BLaER1 treated with 17β-estradiol and CSF1 and Interleukin-3, amounts not matched to agents 10 nM and 100 nM (cell line): Measurements from ENCODE around the gene LRRC27.

Source experiments
- H3K27ac ChIP-seq, 11 experiments: shearing (Covaris generic); formaldehyde crosslinking; 2 replicates each; pipeline ENCODE4 v1.8.1; 2022
- H3K27me3 ChIP-seq, 11 experiments: shearing (Covaris generic); formaldehyde crosslinking; 2 replicates each; pipeline ENCODE4 v1.8.1; 2022
- H3K36me3 ChIP-seq, 11 experiments: shearing (Covaris generic); formaldehyde crosslinking; 2 replicates each; pipeline ENCODE4 v1.8.1; 2022
- H3K4me1 ChIP-seq, 10 experiments: shearing (Covaris generic); formaldehyde crosslinking; 2 replicates each; pipeline ENCODE4 v1.8.1; 2022
- H3K4me2 ChIP-seq, 11 experiments: shearing (Covaris generic); formaldehyde crosslinking; 2 replicates each; pipeline ENCODE4 v1.8.1; 2022
- H3K4me3 ChIP-seq, 10 experiments: shearing (Covaris generic); formaldehyde crosslinking; 2 replicates each; pipeline ENCODE4 v1.8.1; 2022
- H3K9ac ChIP-seq, 11 experiments: shearing (Covaris generic); formaldehyde crosslinking; 2 replicates each; pipeline ENCODE4 v1.8.1; 2022
- H3K9me3 ChIP-seq, 11 experiments: shearing (Covaris generic); formaldehyde crosslinking; replicated peaks in 1 of 11; 2 replicates each; pipeline ENCODE4 v1.8.1; 2022
- H4K20me1 ChIP-seq, 11 experiments: shearing (Covaris generic); formaldehyde crosslinking; 2 replicates each; pipeline ENCODE4 v1.8.1; 2022
- Cebpa-rat ChIP-seq, 11 experiments: shearing (Covaris generic); IDR thresholded peaks; 2 replicates each; pipeline ENCODE4 v1.8.1; 2022

LRRC27 gene

DNA sequence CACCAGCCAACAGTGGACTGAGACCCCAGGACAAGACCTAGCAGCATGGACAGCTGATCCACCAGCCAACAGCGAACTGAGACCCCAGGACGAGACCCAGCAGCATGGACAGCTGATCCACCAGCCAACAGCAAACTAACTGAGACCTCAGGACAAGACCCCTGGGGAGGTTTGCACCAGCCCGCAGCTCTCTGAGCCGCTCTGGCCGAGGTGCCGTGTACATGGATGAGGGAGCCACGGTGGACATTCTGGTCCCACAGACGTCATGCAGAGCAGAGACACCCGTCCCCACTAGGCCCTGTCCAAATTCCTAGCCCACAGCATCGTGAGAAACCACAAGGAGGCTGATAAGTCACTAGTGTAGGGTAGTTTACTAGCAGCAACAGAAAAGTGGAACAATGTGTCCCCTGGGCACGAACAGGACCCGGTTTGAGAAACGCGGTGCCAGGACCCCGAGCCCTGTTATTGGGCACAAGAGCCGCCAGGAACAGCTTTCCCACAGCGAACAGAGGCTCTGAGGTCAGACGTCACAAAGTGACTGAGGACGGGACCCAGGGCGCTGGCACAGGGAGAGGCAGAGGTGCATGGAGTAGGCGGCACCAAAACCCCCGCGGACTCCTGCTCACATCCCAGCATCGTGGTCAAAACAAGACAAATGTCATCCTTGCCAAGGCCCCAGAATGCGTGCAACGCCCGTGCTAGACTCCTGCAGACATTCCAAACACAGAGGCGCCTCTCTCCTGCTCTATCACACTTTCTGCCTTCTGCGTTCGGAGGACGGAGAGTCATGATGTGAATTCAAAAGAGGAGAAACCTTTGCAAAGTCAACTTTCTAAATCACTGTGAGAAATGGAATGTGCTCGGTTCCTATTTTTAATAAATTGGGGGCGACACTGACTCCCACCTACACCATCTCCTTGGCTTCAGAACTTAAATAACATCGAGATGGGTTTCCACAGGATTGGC lies 32.3 kb upstream of the LRRC27 start:
- Histone ChIP-seq H3K36me3 (no peaks in the 10 kb centered on the region), H3K9ac (peak overlapping the region in 2 of 11 experiments; percentile 4 to 37; a peak in 1 of 22 replicates), H4K20me1 (peaks cover 0 to 89% (median 39%) of the 10 kb centered on the region in 11 experiments; a peak in 18 of 22 replicates), H3K27me3 (peaks cover 4 to 82% (median 25%) of the 10 kb centered on the region in 11 experiments; a peak in 21 of 22 replicates), H3K27ac (peak overlapping the region in 4 of 11 experiments; percentile 38 to 75 (median 55); a peak in 6 of 22 replicates), H3K9me3 (no peaks in the 10 kb centered on the region), H3K4me2 (peak overlapping the region; percentile 15 to 97 (median 88); a peak in 20 of 22 replicates), H3K4me1 (peaks cover 40 to 100% (median 96%) of the 10 kb centered on the region in 10 experiments), H3K4me3 (peak overlapping the region in 1 of 10 experiments; percentile 5; a peak in 1 of 20 replicates)
- TF ChIP-seq Cebpa-rat (IDR thresholded peaks at IDR 0.05), result no peak

DNA sequence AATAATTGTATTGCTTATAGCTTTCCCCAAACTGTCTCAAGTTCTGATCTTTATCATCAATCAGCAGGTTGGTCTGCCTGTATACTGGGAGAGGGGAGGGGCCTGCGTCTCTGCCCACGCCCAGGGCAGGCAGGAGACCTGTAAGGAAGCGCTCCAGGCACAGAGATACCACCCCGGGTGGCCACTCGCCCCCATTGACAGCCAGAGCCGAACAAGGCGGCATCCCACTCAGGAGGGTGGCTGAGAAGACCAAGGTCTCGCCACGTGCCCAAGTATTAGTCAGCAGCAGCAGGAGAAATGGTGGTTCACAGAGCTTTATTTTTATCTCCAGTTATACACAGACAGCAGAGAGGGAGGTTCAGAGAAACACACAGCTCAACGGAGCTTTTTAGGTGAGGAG lies 31.4 kb upstream of the LRRC27 start:
- Histone ChIP-seq H3K4me2 (peak overlapping the region in 8 of 11 experiments; percentile 83 to 97 (median 92); a peak in 16 of 22 replicates), H3K27ac (no peak overlapping the region), H3K27me3 (peaks cover 13 to 87% (median 34%) of the 10 kb centered on the region in 11 experiments), H3K4me1 (peaks cover 40 to 95% (median 90%) of the 10 kb centered on the region in 10 experiments), H3K9me3 (peaks cover under 1 to 4% (median 3%) of the 10 kb centered on the region in 11 experiments; a peak in 16 of 22 replicates), H4K20me1 (peaks cover 0 to 88% (median 39%) of the 10 kb centered on the region in 11 experiments; a peak in 18 of 22 replicates), H3K9ac (no peak overlapping the region), H3K4me3 (no peak overlapping the region), H3K36me3 (no peaks in the 10 kb centered on the region; a peak in 1 of 22 replicates)
- no peak for TF ChIP-seq Cebpa-rat (IDR thresholded peaks at IDR 0.05)

DNA sequence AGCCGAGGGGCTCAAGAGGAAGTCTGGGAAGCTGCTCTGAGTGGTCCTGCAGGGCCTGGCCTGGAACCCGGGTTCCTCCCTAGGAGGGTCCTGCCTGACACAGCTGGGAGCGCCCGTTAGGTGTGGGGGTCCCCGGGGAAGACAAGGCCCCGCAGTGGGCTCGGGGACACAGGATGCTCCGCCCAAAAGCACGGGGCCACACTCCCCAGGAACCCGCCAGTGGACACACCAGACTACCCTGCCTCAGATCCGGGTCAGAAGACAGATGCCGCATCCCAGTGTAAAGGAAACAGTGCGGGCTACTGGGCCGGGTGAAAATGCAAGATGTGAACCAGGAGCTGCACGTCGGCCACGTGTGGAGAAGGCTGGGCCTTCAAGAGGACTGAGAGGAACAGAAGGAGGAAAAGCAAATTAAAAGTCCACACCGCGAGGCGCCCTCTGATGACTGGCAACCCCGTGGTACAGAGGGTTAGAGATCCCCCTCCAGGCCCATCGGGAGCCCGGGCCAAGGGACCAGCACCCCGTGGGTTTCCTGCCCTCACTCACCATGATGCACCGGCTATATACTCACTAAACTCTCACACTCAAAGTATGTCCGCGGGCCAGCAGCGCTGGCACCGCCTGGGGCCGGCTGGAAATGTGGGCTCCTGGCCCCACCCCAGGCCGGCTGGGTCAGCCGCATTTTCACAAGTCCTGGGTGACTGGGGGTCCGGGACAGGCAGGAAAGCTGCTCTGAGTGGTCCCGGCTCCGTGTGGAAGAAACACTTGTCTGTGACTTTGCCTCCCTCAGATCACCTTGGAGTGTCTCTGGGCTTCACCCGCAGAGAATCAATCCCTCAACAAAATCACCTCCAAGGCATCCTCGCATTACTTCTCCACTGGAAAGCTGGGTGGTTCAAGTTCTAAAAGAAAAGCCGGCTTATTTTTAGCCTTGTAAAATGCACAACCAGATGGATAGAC lies 30.3 kb upstream of the LRRC27 start:
- peaks cover 24 to 87% (median 45%) of the 10 kb centered on the region in 11 experiments for H3K27me3 ChIP-seq
- H4K20me1 ChIP-seq, result peaks cover 0 to 88% (median 38%) of the 10 kb centered on the region in 11 experiments; a peak in 18 of 22 replicates
- H3K27ac ChIP-seq, result no peak overlapping the region
- H3K4me3 ChIP-seq, result no peak overlapping the region
- no peaks in the 10 kb centered on the region; a peak in 1 of 22 replicates for H3K36me3 ChIP-seq
- TF ChIP-seq Cebpa-rat (IDR thresholded peaks at IDR 0.05), result no peak
- no peak overlapping the region; a peak in 1 of 22 replicates for H3K9ac ChIP-seq
- H3K4me2 ChIP-seq, result peak overlapping the region in 9 of 11 experiments; percentile 62 to 97 (median 91); a peak in 18 of 22 replicates
- peaks cover 34 to 85% (median 79%) of the 10 kb centered on the region in 10 experiments for H3K4me1 ChIP-seq
- H3K9me3 ChIP-seq, result peaks cover 7 to 14% (median 12%) of the 10 kb centered on the region in 11 experiments; a peak in 18 of 22 replicates

DNA sequence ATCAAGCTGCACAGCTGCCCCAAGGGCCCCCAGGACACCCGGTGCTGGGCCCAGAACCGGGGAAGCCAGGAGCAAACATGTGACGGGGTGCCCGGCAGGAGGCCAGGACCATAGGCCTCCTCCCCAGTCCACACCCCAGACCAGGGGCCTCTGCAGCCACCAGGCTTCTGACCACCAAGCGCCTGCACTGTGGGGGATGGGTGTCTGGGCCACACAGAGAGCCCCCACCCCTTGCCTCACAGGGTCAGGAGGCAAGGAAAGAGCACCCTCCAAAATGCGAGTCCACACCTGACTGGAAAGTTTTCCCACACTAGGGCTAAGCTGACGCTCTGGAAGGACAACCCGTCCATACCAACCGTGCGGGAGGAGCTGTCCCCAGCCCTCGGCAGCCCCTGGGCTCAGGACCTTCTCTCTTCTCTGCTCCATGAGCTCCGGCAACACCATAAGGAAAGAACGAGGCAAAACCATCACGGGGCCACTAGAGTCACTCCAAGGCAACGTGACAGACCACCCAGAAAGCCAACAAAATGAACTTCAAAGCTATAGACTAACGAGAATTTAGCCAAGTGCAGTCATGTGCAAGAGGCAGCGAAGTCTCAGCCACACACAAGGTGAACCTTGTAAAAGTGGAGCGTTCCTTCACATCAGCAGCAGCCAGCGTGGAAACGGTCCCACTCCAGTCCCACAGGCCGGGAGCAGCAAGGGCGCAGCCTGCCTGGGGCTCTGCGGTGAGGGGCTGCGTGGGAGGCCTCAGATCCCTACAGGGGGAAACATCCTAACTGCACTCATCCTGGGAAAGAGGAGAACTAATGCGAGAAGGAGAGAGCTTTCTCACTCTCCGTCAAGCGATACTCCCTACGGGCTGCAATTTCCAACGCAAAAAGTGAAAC lies 29.3 kb upstream of the LRRC27 start:
- peaks cover 29 to 84% (median 77%) of the 10 kb centered on the region in 10 experiments for H3K4me1 ChIP-seq
- H3K9me3 ChIP-seq, result peaks cover 7 to 17% (median 12%) of the 10 kb centered on the region in 11 experiments; a peak in 18 of 22 replicates
- peaks cover 34 to 87% (median 55%) of the 10 kb centered on the region in 11 experiments for H3K27me3 ChIP-seq
- TF ChIP-seq Cebpa-rat (IDR thresholded peaks at IDR 0.05), result no peak
- no peaks in the 10 kb centered on the region; a peak in 1 of 22 replicates for H3K36me3 ChIP-seq
- H3K4me2 ChIP-seq, result peak overlapping the region; percentile 62 to 97 (median 88)
- peak overlapping the region in 3 of 10 experiments; percentile 8 to 12 (median 12); a peak in 2 of 20 replicates for H3K4me3 ChIP-seq
- peak overlapping the region in 3 of 11 experiments; percentile 14 to 53 (median 40); a peak in 3 of 22 replicates for H3K9ac ChIP-seq
- H3K27ac ChIP-seq, result no peak overlapping the region
- H4K20me1 ChIP-seq, result peaks cover 0 to 85% (median 35%) of the 10 kb centered on the region in 11 experiments; a peak in 17 of 22 replicates

DNA sequence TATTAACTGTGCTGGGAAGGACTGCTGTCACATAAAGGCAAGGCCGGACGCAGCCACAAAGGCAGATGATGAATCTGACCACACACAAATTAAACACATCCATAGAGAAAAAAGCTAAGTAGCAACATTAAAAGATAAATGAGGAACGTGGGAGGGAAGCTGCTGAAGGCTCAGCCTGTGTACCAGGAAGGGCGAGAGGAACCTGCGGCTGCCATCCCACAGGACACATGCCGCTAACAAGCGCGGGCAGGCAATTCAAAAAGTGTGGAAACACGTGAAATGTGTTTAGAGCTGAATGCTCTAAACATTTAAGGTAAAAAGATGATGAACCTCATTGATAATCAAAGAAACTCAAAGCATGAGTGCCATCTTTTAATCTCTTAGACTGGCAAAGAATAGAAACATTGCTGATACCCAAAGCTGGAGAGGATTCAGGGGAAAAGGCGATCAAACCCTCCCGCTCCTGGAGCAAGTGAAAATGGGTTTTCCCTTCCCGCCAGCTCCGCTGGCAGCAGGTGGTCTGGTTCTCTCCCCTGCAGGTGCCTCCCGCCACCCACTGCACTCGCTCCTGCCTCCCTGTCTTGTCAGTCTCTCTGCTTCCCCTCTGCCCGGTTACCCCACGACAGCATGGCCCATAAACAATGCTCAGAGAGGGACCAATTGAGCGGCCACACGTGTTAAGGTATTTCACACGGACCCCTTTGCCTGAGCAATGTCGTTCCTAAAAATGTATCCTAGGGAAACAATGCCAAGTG lies 28.5 kb upstream of the LRRC27 start:
- Histone ChIP-seq H3K4me2 (peak overlapping the region; percentile 62 to 97 (median 88)), H3K27ac (no peak overlapping the region), H3K36me3 (no peaks in the 10 kb centered on the region; a peak in 1 of 22 replicates), H3K9ac (peak overlapping the region in 2 of 11 experiments; percentile 14 to 53; a peak in 1 of 22 replicates), H3K4me1 (peaks cover 22 to 77% (median 71%) of the 10 kb centered on the region in 10 experiments), H3K9me3 (peaks cover 7 to 17% (median 12%) of the 10 kb centered on the region in 11 experiments; a peak in 18 of 22 replicates), H4K20me1 (peaks cover 0 to 77% (median 30%) of the 10 kb centered on the region in 11 experiments; a peak in 16 of 22 replicates), H3K27me3 (peaks cover 35 to 81% (median 58%) of the 10 kb centered on the region in 11 experiments), H3K4me3 (peak overlapping the region in 3 of 10 experiments; percentile 8 to 12 (median 12); a peak in 2 of 20 replicates)
- TF ChIP-seq Cebpa-rat (IDR thresholded peaks at IDR 0.05), result no peak

DNA sequence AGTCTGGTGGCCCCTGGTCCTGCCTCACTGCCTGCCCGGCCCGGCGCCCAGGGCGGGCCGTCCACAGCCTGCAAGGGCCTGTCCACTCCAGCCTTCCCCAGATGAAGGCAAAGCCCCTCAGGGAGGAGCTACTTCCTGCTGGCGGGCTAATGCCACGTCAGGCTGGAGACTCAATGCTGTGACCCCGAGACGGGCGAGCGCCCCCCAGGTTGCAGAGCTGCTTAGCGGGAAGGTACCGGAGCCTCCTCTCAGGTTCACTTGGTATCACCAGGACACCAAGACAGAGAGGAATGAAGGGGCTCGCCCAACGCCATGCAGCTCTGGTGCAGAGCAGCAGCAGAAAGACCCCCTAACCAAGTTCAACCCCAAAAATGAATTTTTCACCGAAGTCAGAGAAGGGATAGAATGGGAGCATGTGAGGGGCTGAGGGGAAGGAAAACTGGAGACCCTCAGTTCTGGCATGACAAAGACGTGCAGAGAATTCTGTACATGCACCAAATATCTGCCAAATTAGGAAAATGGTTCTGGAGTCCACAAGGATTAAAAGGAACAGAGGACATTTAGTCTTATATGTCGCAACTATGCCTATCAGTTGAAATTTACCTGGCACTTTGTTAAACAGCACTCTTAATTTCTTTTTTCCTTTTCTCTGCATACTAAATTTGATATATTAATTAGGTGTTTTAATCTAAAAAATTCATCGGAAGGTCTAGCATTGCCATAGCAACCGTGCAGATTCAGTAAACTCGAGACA lies 27.1 kb upstream of the LRRC27 start:
- Histone ChIP-seq H3K27ac (no peak overlapping the region), H3K27me3 (peaks cover 35 to 81% (median 68%) of the 10 kb centered on the region in 11 experiments), H3K4me1 (peaks cover 27 to 77% (median 71%) of the 10 kb centered on the region in 10 experiments), H3K4me2 (peak overlapping the region in 6 of 11 experiments; percentile 24 to 97 (median 94); a peak in 7 of 22 replicates), H3K4me3 (no peak overlapping the region), H4K20me1 (peaks cover 0 to 73% (median 30%) of the 10 kb centered on the region in 11 experiments; a peak in 16 of 22 replicates), H3K36me3 (no peaks in the 10 kb centered on the region; a peak in 1 of 22 replicates), H3K9ac (no peak overlapping the region), H3K9me3 (peaks cover 7 to 17% (median 12%) of the 10 kb centered on the region in 11 experiments; a peak in 18 of 22 replicates)
- peak in 2 of 11 experiments; percentile 24 to 54; a peak in 2 of 22 replicates for TF ChIP-seq Cebpa-rat (IDR thresholded peaks at IDR 0.05)
